Osteocyte (in vitro differentiated cells): ENCODE data around the gene ABAT. TPM values are rescaled to one million over a fixed set of nuclear protein-coding genes. Genes with fewer than 3 reads are reported as not detected.

Source experiments
- DNase-seq: peaks from one replicate; pipeline ENCODE4 v3.0.0; 2021; ENCODE audit warnings: mixed read lengths; ENCODE audit not compliant: unreplicated experiment; ENCODE audit errors: extremely low spot score
- H3K27ac Mint-ChIP-seq: one replicate; pipeline ENCODE4 v1.8.0; 2021; ENCODE audit warnings: mild to moderate bottlenecking, mixed read lengths; ENCODE audit not compliant: unreplicated experiment
- H3K27me3 Mint-ChIP-seq: one replicate; pipeline ENCODE4 v1.8.0; 2021; ENCODE audit warnings: mixed read lengths; ENCODE audit not compliant: unreplicated experiment
- H3K36me3 Mint-ChIP-seq: one replicate; pipeline ENCODE4 v1.8.0; 2021; ENCODE audit warnings: mixed read lengths; ENCODE audit not compliant: unreplicated experiment
- H3K4me1 Mint-ChIP-seq: one replicate; pipeline ENCODE4 v1.8.0; 2021; ENCODE audit warnings: mixed read lengths; ENCODE audit not compliant: unreplicated experiment
- H3K4me3 Mint-ChIP-seq: one replicate; pipeline ENCODE4 v1.8.0; 2021; ENCODE audit warnings: mild to moderate bottlenecking, moderate library complexity, mixed read lengths; ENCODE audit not compliant: unreplicated experiment
- H3K9me3 Mint-ChIP-seq: one replicate; pipeline ENCODE4 v1.8.0; 2021; ENCODE audit warnings: mixed read lengths; ENCODE audit not compliant: unreplicated experiment
- total RNA-seq: library from RNA; stranded (reverse); gene quantifications from 2 replicates; pipeline ENCODE4 v1.2.1, GENCODE V29; 2021
- TF ChIP-seq, protein P1 (sequence below): fragments of 200-600 bp; sonication (generic); IDR thresholded peaks from 2 replicates; pipeline ENCODE4 v1.5.0; 2021; ENCODE audit warnings: antibody characterized with exemption, mild to moderate bottlenecking, moderate library complexity

Gene ABAT
- total RNA-seq, 1 donor from 2014 or later = 3.0 TPM

- Mint-ChIP-seq H3K27ac (no peak overlapping the region), H3K4me1 (no peaks in the 10 kb centered on the region), H3K36me3 (peaks cover 60% of the 10 kb centered on the region), H3K27me3 (no peaks in the 10 kb centered on the region), H3K9me3 (no peaks in the 10 kb centered on the region), H3K4me3 (no peak overlapping the region)
- no peak for DNase-seq
- TF ChIP-seq, protein P1, sequence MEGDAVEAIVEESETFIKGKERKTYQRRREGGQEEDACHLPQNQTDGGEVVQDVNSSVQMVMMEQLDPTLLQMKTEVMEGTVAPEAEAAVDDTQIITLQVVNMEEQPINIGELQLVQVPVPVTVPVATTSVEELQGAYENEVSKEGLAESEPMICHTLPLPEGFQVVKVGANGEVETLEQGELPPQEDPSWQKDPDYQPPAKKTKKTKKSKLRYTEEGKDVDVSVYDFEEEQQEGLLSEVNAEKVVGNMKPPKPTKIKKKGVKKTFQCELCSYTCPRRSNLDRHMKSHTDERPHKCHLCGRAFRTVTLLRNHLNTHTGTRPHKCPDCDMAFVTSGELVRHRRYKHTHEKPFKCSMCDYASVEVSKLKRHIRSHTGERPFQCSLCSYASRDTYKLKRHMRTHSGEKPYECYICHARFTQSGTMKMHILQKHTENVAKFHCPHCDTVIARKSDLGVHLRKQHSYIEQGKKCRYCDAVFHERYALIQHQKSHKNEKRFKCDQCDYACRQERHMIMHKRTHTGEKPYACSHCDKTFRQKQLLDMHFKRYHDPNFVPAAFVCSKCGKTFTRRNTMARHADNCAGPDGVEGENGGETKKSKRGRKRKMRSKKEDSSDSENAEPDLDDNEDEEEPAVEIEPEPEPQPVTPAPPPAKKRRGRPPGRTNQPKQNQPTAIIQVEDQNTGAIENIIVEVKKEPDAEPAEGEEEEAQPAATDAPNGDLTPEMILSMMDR = no peak
Observed at GRCh38 chr16:8645831-8646230, 28.6 kb upstream of the ABAT start.

DNA sequence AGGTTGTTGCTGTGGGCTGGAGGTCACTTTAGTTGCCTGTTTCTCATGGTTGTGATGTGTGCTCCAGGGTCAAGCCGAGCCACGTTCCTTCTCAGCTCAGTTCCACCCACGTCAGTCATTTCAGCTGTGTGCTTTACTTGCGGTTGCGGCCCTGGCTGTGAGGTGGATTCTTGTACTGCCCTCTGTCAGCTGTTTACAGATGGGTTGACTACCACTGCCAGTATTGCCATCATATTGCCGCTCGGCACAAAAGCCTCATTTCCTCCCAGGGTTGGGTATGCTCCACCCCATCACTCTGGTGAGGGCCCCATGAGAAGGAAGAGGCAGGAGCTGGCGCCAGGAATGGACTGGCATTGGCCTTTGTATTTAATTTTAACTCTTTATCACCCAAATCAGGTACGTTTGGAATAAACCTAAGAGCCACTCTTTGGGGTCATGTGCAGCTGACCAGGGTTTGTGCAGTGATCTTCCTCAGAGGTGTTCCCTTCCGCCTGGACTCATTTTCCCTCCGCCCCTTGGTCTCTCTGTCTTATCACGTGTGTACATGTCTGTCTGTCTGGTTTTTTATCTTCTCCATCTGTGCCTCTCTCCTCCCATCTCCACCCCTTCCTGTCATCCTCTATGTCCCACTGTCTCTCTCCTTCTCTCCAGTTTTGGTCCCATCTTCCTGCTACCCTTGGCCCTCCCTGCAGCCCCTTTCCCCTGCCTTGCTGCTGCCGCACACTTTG lies 27.9 kb upstream of the ABAT start:
- TF ChIP-seq, protein P1 = no peak
- Mint-ChIP-seq H3K27ac (no peak overlapping the region), H3K27me3 (no peaks in the 10 kb centered on the region), H3K36me3 (peaks cover 56% of the 10 kb centered on the region), H3K4me3 (no peak overlapping the region), H3K9me3 (no peaks in the 10 kb centered on the region), H3K4me1 (no peaks in the 10 kb centered on the region)
- DNase-seq = no peak

GRCh38 chr16:8647721-8648318 lies 26.6 kb upstream of the ABAT start:
- Mint-ChIP-seq H3K9me3 (no peaks in the 10 kb centered on the region), H3K27ac (no peak overlapping the region), H3K4me3 (no peak overlapping the region), H3K4me1 (no peaks in the 10 kb centered on the region), H3K36me3 (peaks cover 44% of the 10 kb centered on the region), H3K27me3 (no peaks in the 10 kb centered on the region)
- TF ChIP-seq, protein P1 = no peak
- DNase-seq = no peak

DNA sequence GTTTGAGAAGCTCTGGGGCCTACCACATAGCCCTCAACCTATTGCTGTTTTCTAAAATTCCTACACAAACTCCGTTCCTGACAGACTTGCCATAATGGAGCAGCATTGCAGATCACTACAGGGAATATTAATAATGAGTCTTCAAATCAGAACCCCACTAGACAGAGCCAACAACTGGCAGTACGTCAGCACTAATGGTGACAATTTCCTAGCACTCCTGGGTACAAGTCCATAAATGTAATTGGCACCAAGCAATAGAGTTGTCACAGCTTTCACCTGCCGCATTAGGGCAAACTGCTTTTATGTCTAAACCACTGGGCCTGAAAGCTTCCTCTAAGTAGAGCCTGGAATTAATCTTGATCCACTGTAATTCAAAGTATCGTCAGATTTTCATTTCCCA lies 25.5 kb upstream of the ABAT start:
- Mint-ChIP-seq H3K27me3 (no peaks in the 10 kb centered on the region), H3K4me3 (no peak overlapping the region), H3K4me1 (no peaks in the 10 kb centered on the region), H3K27ac (no peak overlapping the region), H3K9me3 (no peaks in the 10 kb centered on the region), H3K36me3 (peaks cover 35% of the 10 kb centered on the region)
- TF ChIP-seq, protein P1 = no peak
- no peak for DNase-seq

- Mint-ChIP-seq H3K36me3 (peaks cover 25% of the 10 kb centered on the region), H3K4me1 (no peaks in the 10 kb centered on the region), H3K4me3 (no peak overlapping the region), H3K9me3 (no peaks in the 10 kb centered on the region), H3K27me3 (no peaks in the 10 kb centered on the region), H3K27ac (no peak overlapping the region)
- no peak for DNase-seq
- TF ChIP-seq, protein P1 = no peak
Observed at GRCh38 chr16:8649829-8650554, 24.4 kb upstream of the ABAT start.
